GM12865 (cell line): Measurements from ENCODE around the gene CLPSL2.

Experiments used
- DNase-seq: peaks from one replicate; pipeline ENCODE4 v3.0.0; 2010; ENCODE audit warnings: low read depth
- H3K4me3 ChIP-seq: 2 replicates; pipeline ENCODE4 v1.5.1; 2011; ENCODE audit warnings: mild to moderate bottlenecking, low read depth, low read length, control low read depth
- TF ChIP-seq, protein P1 (sequence below): IDR thresholded peaks from 2 replicates; pipeline ENCODE4 v1.5.1; 2011; ENCODE audit warnings: low read length, control low read depth, low read depth, inconsistent platforms; ENCODE audit not compliant: insufficient read depth; ENCODE audit errors: missing control alignments

CLPSL2 gene

DNA sequence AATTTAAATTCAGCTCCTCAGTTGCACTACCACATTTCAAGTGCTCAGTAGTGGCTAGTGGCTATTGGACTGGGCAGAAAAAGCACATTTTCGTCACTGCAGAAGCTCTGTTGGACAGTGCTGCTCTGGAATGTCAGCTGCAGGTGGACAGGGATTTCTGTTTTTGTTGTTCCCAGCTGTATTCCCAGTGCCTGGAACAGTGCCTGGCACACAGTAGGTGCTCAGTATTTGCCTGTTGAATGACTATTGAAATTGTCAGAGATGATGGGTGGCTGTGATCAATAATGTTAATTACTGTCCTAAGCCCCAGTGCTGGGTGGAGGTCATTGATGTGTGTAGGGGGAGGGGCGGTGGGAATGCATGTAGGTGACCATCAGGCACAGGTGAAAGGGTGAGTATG is 9.9 kb downstream of the CLPSL2 start:
- no peak for DNase-seq
- TF ChIP-seq, protein P1, sequence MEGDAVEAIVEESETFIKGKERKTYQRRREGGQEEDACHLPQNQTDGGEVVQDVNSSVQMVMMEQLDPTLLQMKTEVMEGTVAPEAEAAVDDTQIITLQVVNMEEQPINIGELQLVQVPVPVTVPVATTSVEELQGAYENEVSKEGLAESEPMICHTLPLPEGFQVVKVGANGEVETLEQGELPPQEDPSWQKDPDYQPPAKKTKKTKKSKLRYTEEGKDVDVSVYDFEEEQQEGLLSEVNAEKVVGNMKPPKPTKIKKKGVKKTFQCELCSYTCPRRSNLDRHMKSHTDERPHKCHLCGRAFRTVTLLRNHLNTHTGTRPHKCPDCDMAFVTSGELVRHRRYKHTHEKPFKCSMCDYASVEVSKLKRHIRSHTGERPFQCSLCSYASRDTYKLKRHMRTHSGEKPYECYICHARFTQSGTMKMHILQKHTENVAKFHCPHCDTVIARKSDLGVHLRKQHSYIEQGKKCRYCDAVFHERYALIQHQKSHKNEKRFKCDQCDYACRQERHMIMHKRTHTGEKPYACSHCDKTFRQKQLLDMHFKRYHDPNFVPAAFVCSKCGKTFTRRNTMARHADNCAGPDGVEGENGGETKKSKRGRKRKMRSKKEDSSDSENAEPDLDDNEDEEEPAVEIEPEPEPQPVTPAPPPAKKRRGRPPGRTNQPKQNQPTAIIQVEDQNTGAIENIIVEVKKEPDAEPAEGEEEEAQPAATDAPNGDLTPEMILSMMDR, result no peak
- H3K4me3 ChIP-seq, result no peak overlapping the region

DNA sequence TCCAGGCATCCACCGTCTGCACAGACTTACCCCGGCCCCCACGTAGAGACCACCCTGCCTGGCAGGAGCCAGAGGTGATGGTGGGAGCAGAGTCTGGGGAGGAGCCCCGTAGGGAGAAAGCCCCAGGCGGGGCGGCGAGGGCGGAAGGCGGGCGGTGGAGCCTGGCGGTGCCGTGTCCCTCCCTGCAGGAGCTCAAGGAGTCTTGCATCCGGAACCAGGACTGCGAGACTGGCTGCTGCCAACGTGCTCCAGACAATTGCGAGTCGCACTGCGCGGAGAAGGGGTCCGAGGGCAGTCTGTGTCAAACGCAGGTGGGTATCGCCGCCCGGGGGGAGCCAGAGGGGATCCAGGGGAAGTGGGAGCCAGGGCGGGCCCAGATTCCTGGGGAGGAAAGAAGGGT is 10.4 kb downstream of the CLPSL2 start:
- no peak overlapping the region for H3K4me3 ChIP-seq
- no peak for DNase-seq
- TF ChIP-seq, protein P1, result no peak

DNA sequence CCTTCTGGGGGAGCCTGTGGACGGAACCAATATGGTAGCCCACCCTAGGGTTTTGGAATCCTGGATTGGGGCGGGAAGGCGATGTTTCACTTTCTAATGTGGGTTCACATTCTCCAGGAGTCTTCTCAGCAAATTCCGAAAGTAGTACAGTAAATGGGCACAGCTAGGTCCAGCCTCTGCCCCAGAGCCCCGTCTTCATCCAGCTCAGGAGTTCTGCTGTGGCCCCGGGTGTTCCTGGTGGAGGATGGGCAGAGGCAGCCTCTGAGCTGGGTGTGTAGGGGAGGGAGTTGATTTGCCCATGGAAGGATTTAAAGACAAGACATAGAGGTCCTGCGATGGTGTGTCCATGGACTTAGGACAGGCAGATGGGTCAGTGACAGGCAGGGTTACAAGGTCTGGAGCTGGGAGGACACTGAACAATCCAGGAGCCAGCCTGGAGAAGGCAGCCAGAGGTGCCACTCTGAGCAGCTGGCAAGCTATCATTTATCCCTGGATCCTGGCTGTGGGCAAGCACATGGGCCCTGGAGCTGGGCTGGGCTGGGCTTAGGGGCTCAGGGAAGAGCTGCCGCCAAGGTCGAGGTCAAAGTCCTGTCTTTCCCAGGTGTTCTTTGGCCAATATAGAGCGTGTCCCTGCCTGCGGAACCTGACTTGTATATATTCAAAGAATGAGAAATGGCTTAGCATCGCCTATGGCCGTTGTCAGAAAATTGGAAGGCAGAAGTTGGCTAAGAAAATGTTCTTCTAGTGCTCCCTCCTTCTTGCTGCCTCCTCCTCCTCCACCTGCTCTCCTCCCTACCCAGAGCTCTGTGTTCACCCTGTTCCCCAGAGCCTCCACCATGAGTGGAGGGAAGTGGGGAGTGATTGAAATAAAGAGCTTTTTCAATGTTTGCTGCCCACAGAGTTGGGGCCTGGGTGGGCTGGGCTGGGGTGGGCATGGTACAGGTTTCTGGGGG is 11.1 kb downstream of the CLPSL2 start:
- TF ChIP-seq, protein P1, result no peak
- DNase-seq, result no peak
- H3K4me3 ChIP-seq, result no peak overlapping the region

GRCh38 chr6:35788423-35788982 is 12.1 kb downstream of the CLPSL2 start:
- H3K4me3 ChIP-seq, result no peak overlapping the region
- no peak for DNase-seq
- TF ChIP-seq, protein P1, result no peak

GRCh38 chr6:35790683-35791082 is 14.3 kb downstream of the CLPSL2 start:
- no peak for DNase-seq
- no peak overlapping the region for H3K4me3 ChIP-seq
- TF ChIP-seq, protein P1, result no peak

DNA sequence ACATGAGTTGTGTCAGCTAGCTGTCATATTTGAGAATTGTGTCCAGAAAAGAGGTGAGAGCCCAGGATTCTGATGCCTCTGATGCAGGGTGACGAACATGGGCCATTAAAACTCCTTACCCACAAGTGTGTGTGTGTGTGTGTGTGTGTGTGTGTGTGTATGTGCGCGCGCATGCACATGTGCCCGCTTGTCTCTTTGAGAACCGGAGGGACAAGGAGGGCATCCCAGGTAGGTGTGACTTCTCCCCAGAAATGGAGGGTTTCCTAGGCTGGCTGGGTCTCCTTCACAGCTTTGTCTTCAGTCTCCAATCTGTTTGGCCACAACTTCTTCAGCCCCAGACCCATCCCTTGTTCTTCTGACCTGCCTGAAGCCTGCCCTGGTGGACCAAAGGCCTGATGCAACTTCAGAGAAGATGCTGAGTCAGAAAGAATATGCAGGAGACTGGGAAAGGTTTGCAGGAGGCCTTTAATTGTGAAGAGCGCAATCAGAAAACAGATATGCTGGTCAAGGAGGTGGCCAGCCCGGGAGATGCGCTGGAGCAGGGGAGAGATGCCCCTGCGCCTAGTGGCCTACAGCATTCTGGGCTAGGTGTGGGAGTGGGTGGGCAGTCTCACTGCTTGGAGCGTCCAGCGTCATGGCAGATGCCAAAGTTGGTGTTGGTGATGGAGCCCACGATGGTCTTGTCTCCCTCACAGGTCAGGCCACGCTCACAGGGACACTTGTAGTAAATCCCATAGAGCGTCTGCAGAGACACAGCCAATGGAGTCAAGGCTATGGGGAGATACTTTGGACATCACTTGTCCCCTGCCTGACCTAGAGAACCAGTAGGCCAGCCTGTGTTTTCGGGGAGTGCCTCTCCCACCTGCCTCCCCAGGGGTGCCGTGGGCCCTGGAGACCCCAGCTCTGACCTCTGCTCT is 18.4 kb downstream of the CLPSL2 start:
- no peak for DNase-seq

More for the DNA sequence above, 18.4 kb downstream of the CLPSL2 start:
- no peak overlapping the region for H3K4me3 ChIP-seq
- TF ChIP-seq, protein P1, result no peak
